HepG2 (cell line): ENCODE measurements around the gene ADAT3.

Source experiments
- CREB1 ChIP-seq, 2 experiments: fragments of 450-650 bp in 1 of 2; IDR thresholded peaks; 2 replicates each; pipeline ENCODE4 v1.6.1; 2016 to 2017; ENCODE audit warnings: control low read depth in 1 of 2, mild to moderate bottlenecking in 1 of 2, missing compliant biosample characterization in 1 of 2, missing genetic modification characterization in 1 of 2
- CSRNP1 ChIP-seq: sonication (generic); formaldehyde crosslinking; IDR thresholded peaks from 2 replicates; pipeline ENCODE4 v1.8.1; 2023; ENCODE audit warnings: mild to moderate bottlenecking, missing genetic modification reagents
- CTCF ChIP-seq: sonication (generic); formaldehyde crosslinking; IDR thresholded peaks from 2 replicates; pipeline ENCODE4 v1.5.0; 2020; ENCODE audit warnings: mild to moderate bottlenecking, missing genetic modification reagents, moderate library complexity
- EHMT2 ChIP-seq: fragments of 200-600 bp; sonication (generic); IDR thresholded peaks from 2 replicates; pipeline ENCODE4 v1.7.0; 2017; ENCODE audit warnings: antibody characterized with exemption, low read depth, low read length, borderline replicate concordance
- FOXJ3 ChIP-seq: sonication (generic); formaldehyde crosslinking; IDR thresholded peaks from 2 replicates; pipeline ENCODE4 v1.4.0; 2020; ENCODE audit warnings: missing genetic modification reagents, mild to moderate bottlenecking, borderline replicate concordance
- GATAD1 ChIP-seq: IDR thresholded peaks from 2 replicates; pipeline ENCODE4 v1.6.1; 2016; ENCODE audit warnings: missing genetic modification reagents, missing compliant biosample characterization
- GZF1 ChIP-seq: sonication (generic); formaldehyde crosslinking; IDR thresholded peaks from 2 replicates; pipeline ENCODE4 v1.5.1; 2020; ENCODE audit warnings: mild to moderate bottlenecking, missing genetic modification reagents
- MAFG ChIP-seq: sonication (generic); formaldehyde crosslinking; IDR thresholded peaks from 2 replicates; pipeline ENCODE4 v1.5.1; 2020; ENCODE audit warnings: mild to moderate bottlenecking, missing genetic modification reagents
- PTBP1 ChIP-seq: fragments of 200-400 bp; formaldehyde crosslinking; IDR thresholded peaks from 2 replicates; pipeline ENCODE4 v1.6.1; 2018; ENCODE audit warnings: low read length, low read depth; ENCODE audit not compliant: poor library complexity, severe bottlenecking
- TCF12 ChIP-seq, 2 experiments: fragments of 450-650 bp in 1 of 2; sonication (generic) in 1 of 2; formaldehyde crosslinking in 1 of 2; IDR thresholded peaks; 2 replicates each; pipeline versions ENCODE4 v1.6.1 to v1.8.0; 2017 to 2022; ENCODE audit warnings: antibody characterized with exemption in 1 of 2, mild to moderate bottlenecking in 1 of 2, missing genetic modification reagents in 1 of 2, moderate library complexity in 1 of 2
- ZNF101 ChIP-seq: sonication (generic); formaldehyde crosslinking; IDR thresholded peaks from 2 replicates; pipeline ENCODE4 v1.4.0; 2020; ENCODE audit warnings: mild to moderate bottlenecking, low read depth, missing genetic modification reagents, borderline replicate concordance
- ZNF136 ChIP-seq: sonication (generic); formaldehyde crosslinking; IDR thresholded peaks from 2 replicates; pipeline ENCODE4 v1.8.1; 2022; ENCODE audit warnings: low read depth, mild to moderate bottlenecking, moderate library complexity, missing genetic modification reagents
- ZNF362 ChIP-seq: sonication (generic); formaldehyde crosslinking; IDR thresholded peaks from 2 replicates; pipeline ENCODE4 v1.4.0; 2020; ENCODE audit warnings: missing genetic modification reagents, mild to moderate bottlenecking, borderline replicate concordance

- TF ChIP-seq FOXJ3 (CRISPR knock-in tag) (no peak), CSRNP1 (CRISPR knock-in tag) (0 out of 2 replicates have a peak, but pooled peaks have one; percentile 12), ZNF101 (0 out of 2 replicates have a peak, but pooled peaks have one; percentile 54), EHMT2 (no peak), ZNF362 (CRISPR knock-in tag) (no peak), MAFG (CRISPR knock-in tag) (no peak), CREB1 (IDR thresholded peaks at IDR 0.05) (no peak), CREB1 (CRISPR knock-in tag; IDR thresholded peaks at IDR 0.05) (no peak), ZNF136 (CRISPR knock-in tag) (no peak), CTCF (CRISPR knock-in tag) (peak; percentile 32; the same call in 1 of the 2 replicates), GATAD1 (no peak), PTBP1 (no peak), GZF1 (no peak), TCF12 (IDR thresholded peaks at IDR 0.05) (no peak), TCF12 (CRISPR knock-in tag; IDR thresholded peaks at IDR 0.05) (no peak; the same call in 1 of the 2 replicates)
Observed at GRCh38 chr19:1907563-1908363, 2.6 kb downstream of the ADAT3 start.
